Activated naive CD4-positive, alpha-beta T cell treated with anti-CD3 and anti-CD28 coated beads, Interleukin-2, amount 50 U/mL, for 72 hours (primary cell): ENCODE data around the gene POU2F2. TPM values are rescaled to one million over a fixed set of nuclear protein-coding genes. Genes with fewer than 3 reads are reported as not detected.

ENCODE experiments used
- ATAC-seq, 2 donors: fragments of 150-1000 bp; cut with Tn5 transposase; 2 replicates each; pipeline ENCODE4 v1.10.0; 2021; ENCODE audit warnings: mild to moderate bottlenecking in 2 of 2, moderate library complexity in 2 of 2
- DNase-seq, 2 donors: peaks; one replicate each; pipeline ENCODE4 v3.0.0; 2021 to 2022; ENCODE audit warnings: low spot score in 2 of 2
- H3K27ac Mint-ChIP-seq, 2 donors: one replicate each; pipeline ENCODE4 v1.8.0; 2022; ENCODE audit warnings: mild to moderate bottlenecking in 2 of 2, mixed read lengths in 2 of 2
- H3K36me3 Mint-ChIP-seq, 2 donors: one replicate each; pipeline ENCODE4 v1.8.0; 2022; ENCODE audit warnings: mixed read lengths in 2 of 2
- H3K9me3 Mint-ChIP-seq, 2 donors: one replicate each; pipeline ENCODE4 v1.8.0; 2022; ENCODE audit warnings: mixed read lengths in 2 of 2
- total RNA-seq, 2 donors: library from RNA; stranded (reverse); gene quantifications; one replicate each; pipeline ENCODE4 v1.2.3, GENCODE V29; 2022

The POU2F2 gene
- 10 to 100 TPM; 34.2 to 39.6 TPM for total RNA-seq

GRCh38 chr19:42132030-42132628 lies at the start of gene POU2F2:
TSS of gene POU2F2 (minus strand) at chr19:42132446. CDS start at chr19:42132411, 35 bp downstream.
- DNase-seq (peak; percentile 74 to 88), ATAC-seq (peak; percentile 86 to 87)
- peaks cover 0 to 7% of the 10 kb centered on the region in 2 donors for H3K36me3 Mint-ChIP-seq
- H3K9me3 Mint-ChIP-seq: no peaks in the 10 kb centered on the region
- peak within 1 kb of the TSS; percentile 56 to 61 for H3K27ac Mint-ChIP-seq

GRCh38 chr19:42178791-42179674 lies 46.8 kb upstream of the POU2F2 start:
- DNase-seq: peak in 1 of 2 donors; percentile 36
- ATAC-seq: peak in 1 of 2 donors; percentile 39

GRCh38 chr19:42177686-42178019 lies 45.4 kb upstream of the POU2F2 start:
- Mint-ChIP-seq H3K36me3 (no peaks in the 10 kb centered on the region), H3K9me3 (no peaks in the 10 kb centered on the region), H3K27ac (no peak overlapping the region)
- no peak for ATAC-seq
- no peak for DNase-seq

More at GRCh38 chr19:42178791-42179674, 46.8 kb upstream of the POU2F2 start:
- Mint-ChIP-seq H3K9me3 (no peaks in the 10 kb centered on the region), H3K36me3 (no peaks in the 10 kb centered on the region), H3K27ac (no peak overlapping the region)

GRCh38 chr19:42176990-42177685 lies 44.9 kb upstream of the POU2F2 start:
- Mint-ChIP-seq H3K27ac (no peak overlapping the region), H3K9me3 (no peaks in the 10 kb centered on the region), H3K36me3 (no peaks in the 10 kb centered on the region)
- peak in 1 of 2 donors; percentile 73 for DNase-seq
- peak; percentile 93 for ATAC-seq

- no peak for DNase-seq
- Mint-ChIP-seq H3K27ac (no peak overlapping the region), H3K36me3 (no peaks in the 10 kb centered on the region), H3K9me3 (no peaks in the 10 kb centered on the region)
- peak; percentile 60 to 62 for ATAC-seq
These were observed 44.4 kb upstream of the POU2F2 start for GRCh38 chr19:42176649-42176989.

GRCh38 chr19:42175952-42176648 lies 43.9 kb upstream of the POU2F2 start:
- Mint-ChIP-seq H3K9me3 (no peaks in the 10 kb centered on the region), H3K27ac (peak overlapping the region in 1 of 2 donors; percentile 25), H3K36me3 (no peaks in the 10 kb centered on the region)
- DNase-seq (no peak), ATAC-seq (peak; percentile 33 to 41)

DNA sequence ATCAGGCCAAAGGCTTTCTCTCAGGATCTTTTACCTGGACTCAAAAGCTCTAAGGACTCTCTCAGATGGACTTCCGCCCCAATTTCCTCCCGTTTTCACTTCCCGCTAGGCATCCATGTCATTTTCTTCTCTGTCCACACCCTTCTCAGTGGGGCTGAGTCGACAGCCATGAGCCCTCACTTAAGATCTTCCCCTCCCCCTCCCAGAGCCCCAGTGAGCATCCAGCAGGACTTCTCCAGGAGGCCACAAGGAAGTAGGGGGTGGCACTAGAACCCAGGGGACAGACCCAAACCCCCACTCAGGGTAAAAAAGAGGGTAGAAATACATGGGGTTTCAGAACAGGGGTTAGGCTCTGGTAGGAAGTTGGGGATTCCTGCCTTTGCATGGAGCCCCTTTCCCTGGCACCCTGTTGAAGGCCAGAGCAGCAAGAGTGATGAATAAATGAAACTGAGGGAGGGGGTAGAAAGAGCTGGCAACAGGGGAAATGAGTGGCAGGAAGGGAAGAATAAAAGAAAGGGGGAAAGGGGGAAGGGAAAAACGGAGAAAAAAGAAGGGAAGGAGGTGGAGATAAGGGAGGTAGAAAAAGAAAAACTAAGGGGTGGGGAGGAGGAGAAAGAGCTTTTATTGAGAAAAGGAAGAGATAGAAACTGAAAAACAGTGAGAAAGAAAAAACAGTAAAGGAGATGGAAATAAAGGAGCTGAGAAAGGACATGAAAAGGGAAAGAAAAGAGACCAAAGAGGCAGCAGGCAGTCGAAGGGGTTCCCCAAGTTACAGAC lies 42.9 kb upstream of the POU2F2 start:
- Mint-ChIP-seq H3K9me3 (no peaks in the 10 kb centered on the region), H3K27ac (no peak overlapping the region), H3K36me3 (no peaks in the 10 kb centered on the region)
- no peak for DNase-seq
- ATAC-seq: no peak

DNA sequence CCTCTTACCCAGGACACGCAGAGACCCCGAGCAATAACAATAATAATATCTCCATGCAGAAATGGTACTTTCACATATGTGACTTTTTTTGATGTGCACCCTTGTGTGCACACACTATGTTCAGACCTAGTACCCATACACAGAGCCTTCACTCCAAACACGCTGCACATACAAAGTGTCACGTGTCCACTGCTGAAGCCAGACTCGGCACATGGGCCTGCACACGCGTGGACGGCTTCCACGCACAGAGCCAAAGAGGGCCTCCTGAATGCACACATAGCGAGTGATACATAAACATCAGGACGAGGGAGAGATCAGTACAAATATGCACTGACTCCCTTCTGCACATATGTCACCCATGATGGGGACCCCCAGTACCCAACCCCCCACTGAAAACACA lies 41.9 kb upstream of the POU2F2 start:
- ATAC-seq (no peak), DNase-seq (no peak)
- Mint-ChIP-seq H3K36me3 (no peaks in the 10 kb centered on the region), H3K27ac (no peak overlapping the region), H3K9me3 (no peaks in the 10 kb centered on the region)

GRCh38 chr19:42173695-42174094 lies 41.4 kb upstream of the POU2F2 start:
- no peak for ATAC-seq
- no peak overlapping the region for H3K27ac Mint-ChIP-seq

GRCh38 chr19:42172261-42172660 lies 40.0 kb upstream of the POU2F2 start:
- no peaks in the 10 kb centered on the region for H3K9me3 Mint-ChIP-seq
- H3K27ac Mint-ChIP-seq: no peak overlapping the region
- no peak for DNase-seq
- no peaks in the 10 kb centered on the region for H3K36me3 Mint-ChIP-seq
- ATAC-seq: no peak

More at GRCh38 chr19:42173695-42174094, 41.4 kb upstream of the POU2F2 start:
- H3K36me3 Mint-ChIP-seq: no peaks in the 10 kb centered on the region
- H3K9me3 Mint-ChIP-seq: no peaks in the 10 kb centered on the region
- no peak for DNase-seq

DNA sequence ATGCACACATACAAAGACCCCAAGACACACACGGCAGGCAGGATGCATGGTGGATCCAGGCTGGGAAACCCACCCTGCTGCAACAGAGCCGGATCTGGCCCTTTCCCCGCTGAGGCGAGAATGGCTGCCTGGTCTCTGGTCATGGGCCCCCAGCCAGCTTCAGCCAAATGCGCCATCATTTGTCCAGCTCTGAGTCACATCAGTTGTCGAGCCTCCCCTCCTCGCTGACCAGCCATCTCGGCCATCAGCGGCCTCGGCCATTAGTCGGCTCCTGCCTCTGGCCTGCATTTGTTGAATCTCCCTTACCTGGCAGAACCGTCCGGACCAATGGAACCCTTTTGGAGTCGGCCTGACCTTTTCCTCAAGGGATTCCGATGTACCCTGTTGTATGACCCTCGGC lies 38.5 kb upstream of the POU2F2 start:
- Mint-ChIP-seq H3K27ac (no peak overlapping the region), H3K9me3 (no peaks in the 10 kb centered on the region), H3K36me3 (no peaks in the 10 kb centered on the region)
- ATAC-seq (no peak), DNase-seq (no peak)

DNA sequence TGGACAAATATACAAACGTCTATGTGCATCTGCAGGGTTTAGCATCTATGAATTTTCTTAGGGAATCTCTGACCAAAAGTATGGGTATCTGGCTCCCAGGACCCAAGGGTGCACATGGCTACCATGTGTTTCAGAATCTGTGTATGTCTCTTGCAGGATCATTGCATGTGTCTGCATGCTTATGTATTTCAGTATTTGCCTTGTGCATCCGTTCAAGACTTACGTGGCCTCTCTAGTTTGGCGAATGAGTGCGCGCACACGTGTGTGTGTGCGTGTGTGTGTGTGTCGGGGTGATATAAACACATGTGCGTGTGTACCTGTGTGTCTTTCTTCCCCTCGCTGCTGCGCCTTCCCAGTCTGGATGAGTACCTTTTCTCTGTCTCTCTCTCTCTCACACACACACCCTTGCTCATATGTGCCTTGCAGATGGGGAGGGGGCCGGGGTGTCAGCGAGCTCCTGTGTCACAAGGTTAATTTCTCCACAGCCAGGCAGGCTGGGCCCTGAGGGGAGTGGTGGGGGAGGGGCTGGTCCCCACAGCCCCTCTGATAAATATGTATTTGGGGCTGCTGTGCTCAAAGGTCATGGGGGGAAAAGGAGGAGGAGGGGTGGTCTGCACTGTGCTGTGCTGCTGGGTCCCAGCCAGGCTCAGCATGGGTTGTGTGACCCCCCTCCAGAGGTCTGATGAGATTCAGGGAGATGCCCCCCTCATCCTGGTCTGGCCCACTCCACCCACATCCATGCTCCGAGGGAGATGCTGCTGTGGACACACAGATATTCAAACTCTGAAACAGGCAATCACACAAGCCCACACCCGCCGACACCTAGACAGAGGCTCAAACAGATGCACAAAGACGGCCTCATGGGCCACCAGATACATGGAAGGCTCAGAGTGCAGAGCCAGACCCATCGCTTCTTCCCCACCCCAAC lies 37.5 kb upstream of the POU2F2 start:
- H3K9me3 Mint-ChIP-seq: no peaks in the 10 kb centered on the region
- DNase-seq (no peak), ATAC-seq (no peak)
- no peak overlapping the region for H3K27ac Mint-ChIP-seq
- H3K36me3 Mint-ChIP-seq: no peaks in the 10 kb centered on the region

DNA sequence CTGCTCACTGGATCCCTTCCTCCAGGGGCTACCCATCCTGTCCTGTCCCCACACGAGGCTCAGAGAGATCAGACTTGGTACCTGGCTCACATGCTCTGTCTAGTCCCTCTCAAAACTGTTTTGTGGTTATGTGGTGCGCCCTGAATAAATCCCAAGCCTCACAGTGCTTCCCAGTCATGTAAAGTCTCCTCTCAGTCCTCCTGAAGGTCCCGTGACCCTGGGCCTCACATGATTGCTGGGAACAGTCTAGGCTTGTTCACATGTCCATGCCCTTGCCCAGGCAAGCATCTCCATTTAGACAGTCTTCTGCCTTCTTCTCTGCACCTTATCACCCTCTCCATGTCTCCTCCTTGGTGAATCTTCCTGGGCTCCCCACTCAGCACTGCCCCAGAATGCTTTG lies 36.0 kb upstream of the POU2F2 start:
- DNase-seq (no peak), ATAC-seq (no peak)
- no peaks in the 10 kb centered on the region for H3K36me3 Mint-ChIP-seq
- H3K9me3 Mint-ChIP-seq: no peaks in the 10 kb centered on the region
- no peak overlapping the region for H3K27ac Mint-ChIP-seq

GRCh38 chr19:42166316-42166715 lies 34.1 kb upstream of the POU2F2 start:
- H3K36me3 Mint-ChIP-seq: no peaks in the 10 kb centered on the region

GRCh38 chr19:42165146-42165545 lies 32.9 kb upstream of the POU2F2 start:
- Mint-ChIP-seq H3K9me3 (no peaks in the 10 kb centered on the region), H3K36me3 (no peaks in the 10 kb centered on the region), H3K27ac (no peak overlapping the region)
- no peak for DNase-seq
- no peak for ATAC-seq

More at GRCh38 chr19:42166316-42166715, 34.1 kb upstream of the POU2F2 start:
- Mint-ChIP-seq H3K9me3 (no peaks in the 10 kb centered on the region), H3K27ac (no peak overlapping the region)
- ATAC-seq (no peak), DNase-seq (no peak)
